Urinary bladder (tissue), 4 donors: ENCODE measurements around the gene CDC42BPB. TPM values are rescaled to one million over a fixed set of nuclear protein-coding genes. Genes with fewer than 3 reads are reported as not detected.

Source experiments
- DNase-seq: peaks from one replicate; pipeline ENCODE4 v3.0.0-alpha.2; 2015; ENCODE audit errors: extremely low spot score
- H3K27ac ChIP-seq: one replicate; pipeline ENCODE4 v1.5.1; 2013; ENCODE audit warnings: low read depth, mild to moderate bottlenecking, moderate library complexity
- H3K36me3 ChIP-seq: one replicate; pipeline ENCODE4 v1.6.1; 2013; ENCODE audit warnings: mild to moderate bottlenecking, moderate library complexity; ENCODE audit not compliant: insufficient read depth
- H3K4me1 ChIP-seq: one replicate; pipeline ENCODE4 v1.6.1; 2013; ENCODE audit warnings: mild to moderate bottlenecking, moderate library complexity; ENCODE audit not compliant: insufficient read depth
- H3K4me3 ChIP-seq: one replicate; pipeline ENCODE4 v1.5.1; 2013; ENCODE audit warnings: low read depth, low read length
- WGBS: extraction: QIAGEN DNeasy Blood & Tissue Kit; methylation state at CpG from one replicate; pipeline ENCODE4 v1.1.7; 2013; 5-methylcytosine and 5-hydroxymethylcytosine counted together
- polyA plus RNA-seq: library from polyadenylated mRNA; stranded (reverse); fragments of 200-250 nt; gene quantifications from one replicate; pipeline ENCODE4 v1.2.3, GENCODE V29; 2013
- total RNA-seq: library from RNA; depleted of rRNA; stranded (reverse); fragments of >200 nt; gene quantifications from one replicate; pipeline ENCODE4 v1.2.3, GENCODE V29; 2014
- donor health status: healthy with polysubstance abuse.
- donor health status: healthy.

CDC42BPB gene
- total and polyA plus RNA-seq, 2 donors = 68.9 to 74.4 TPM

GRCh38 chr14:103071544-103072251, 14.3 kb upstream of the CDC42BPB start:
- H3K4me3 ChIP-seq = no peak overlapping the region
- 80% methylated on average over 32 of the region's 32 CpGs for WGBS
- H3K36me3 ChIP-seq = no peaks in the 10 kb centered on the region
- DNase-seq = no peak
- H3K27ac ChIP-seq = no peak overlapping the region
- H3K4me1 ChIP-seq = peaks cover 3% of the 10 kb centered on the region

DNA sequence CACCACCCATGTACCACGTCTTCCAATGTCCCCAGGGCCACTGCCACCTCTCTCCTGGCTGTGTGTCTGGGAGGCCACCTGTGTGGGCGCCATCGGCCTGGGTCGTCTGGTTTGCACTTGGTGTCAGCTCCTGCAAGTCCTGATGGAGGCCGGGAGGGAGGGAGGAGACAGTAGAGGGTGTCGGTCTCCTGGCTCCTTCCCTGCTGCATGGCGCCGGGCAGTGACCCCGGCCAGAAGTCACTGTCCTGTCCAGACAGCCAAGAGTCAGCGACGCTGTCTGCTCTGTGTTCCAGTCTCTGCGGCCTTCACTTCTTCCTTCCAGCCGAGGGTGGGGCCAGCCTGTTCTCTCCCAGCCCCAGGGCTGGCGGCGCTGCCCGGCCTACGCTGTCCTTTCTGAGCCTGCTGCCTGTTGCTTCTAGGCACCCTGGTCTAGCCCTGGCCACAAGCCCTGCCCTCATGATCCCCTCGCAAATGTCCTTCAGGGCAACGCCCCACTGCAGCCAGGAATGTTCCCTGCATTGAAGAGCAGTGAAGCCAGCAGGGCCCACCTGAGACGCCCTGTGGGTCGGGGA, 13.7 kb upstream of the CDC42BPB start:
- no peak overlapping the region for H3K4me3 ChIP-seq
- DNase-seq = no peak
- H3K4me1 ChIP-seq = peaks cover 3% of the 10 kb centered on the region
- H3K27ac ChIP-seq = no peak overlapping the region
- no peaks in the 10 kb centered on the region for H3K36me3 ChIP-seq
- WGBS = 81% methylated on average over 21 of the region's 21 CpGs

DNA sequence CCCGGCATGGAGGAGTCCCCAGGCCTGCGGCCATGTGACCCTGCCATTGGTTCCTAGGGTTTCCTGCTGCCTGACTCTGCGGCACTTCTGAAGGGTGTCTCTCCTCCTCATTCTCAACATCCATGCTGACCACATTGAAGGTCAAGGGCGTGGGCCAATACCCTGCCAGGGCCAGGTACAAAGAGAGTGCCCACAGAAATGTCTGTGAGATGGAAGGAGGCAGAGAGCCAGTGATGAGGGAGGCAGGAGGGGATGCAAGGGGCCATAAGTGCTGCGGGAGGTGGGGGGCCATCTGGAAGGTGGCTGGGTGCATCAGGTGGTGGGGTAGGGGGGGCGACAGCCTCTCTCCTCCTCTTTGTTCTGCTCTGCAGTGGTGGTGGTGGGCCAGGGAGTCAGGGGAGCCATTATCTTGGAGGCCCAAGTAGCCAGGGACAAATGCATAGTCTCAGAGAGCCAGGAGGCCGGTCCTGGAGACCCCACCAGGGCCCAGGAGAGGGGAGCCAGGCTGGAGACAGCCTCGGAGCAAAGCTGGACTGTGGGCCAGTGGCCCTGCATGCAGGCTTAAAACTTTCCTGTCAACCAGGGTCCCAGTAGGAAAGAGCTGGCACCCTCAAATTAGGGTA, 13.0 kb upstream of the CDC42BPB start:
- Histone ChIP-seq H3K36me3 (no peaks in the 10 kb centered on the region), H3K4me3 (no peak overlapping the region), H3K27ac (no peak overlapping the region), H3K4me1 (peaks cover 3% of the 10 kb centered on the region)
- DNase-seq = no peak
- 91% methylated on average over 8 of the region's 8 CpGs for WGBS

DNA sequence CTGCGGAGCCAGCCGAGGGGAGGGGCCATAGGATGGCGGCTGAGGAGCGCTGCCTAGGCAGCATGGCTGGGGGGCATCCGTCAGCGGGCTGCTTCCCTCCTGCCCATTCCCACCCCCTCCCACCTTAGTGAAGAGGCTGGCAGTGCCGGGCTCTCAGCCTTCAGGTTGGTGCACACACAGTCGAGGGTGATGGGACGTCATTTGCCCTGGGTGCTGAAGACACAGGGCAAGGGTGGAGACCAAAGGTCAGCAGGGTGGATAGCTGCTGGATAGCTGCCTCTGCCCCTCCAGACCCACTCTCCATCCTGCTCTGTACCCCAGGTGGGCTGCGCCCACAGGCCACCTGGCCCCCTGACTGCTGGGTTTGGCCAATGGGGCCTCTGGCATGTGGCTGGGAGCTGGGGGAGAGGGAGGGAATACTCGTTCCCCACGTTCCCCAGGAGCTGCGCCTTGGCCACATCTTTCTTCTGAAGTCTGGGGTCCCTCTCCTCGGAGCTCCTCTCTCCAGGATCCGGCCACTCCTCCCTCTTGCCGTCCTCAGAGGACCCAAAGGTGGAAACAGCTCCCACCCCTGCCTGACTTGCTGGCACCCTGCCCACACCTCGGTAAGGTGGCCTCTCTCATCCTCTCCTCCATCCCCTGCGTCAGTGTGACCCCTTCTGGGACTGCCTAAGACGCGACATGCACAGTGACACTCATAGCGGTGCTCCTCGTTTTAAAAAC, 11.2 kb upstream of the CDC42BPB start:
- no peaks in the 10 kb centered on the region for H3K36me3 ChIP-seq
- no peak overlapping the region for H3K4me3 ChIP-seq
- WGBS = 70% methylated on average over 22 of the region's 22 CpGs
- no peak for DNase-seq
- H3K4me1 ChIP-seq = peaks cover 3% of the 10 kb centered on the region
- no peak overlapping the region for H3K27ac ChIP-seq

DNA sequence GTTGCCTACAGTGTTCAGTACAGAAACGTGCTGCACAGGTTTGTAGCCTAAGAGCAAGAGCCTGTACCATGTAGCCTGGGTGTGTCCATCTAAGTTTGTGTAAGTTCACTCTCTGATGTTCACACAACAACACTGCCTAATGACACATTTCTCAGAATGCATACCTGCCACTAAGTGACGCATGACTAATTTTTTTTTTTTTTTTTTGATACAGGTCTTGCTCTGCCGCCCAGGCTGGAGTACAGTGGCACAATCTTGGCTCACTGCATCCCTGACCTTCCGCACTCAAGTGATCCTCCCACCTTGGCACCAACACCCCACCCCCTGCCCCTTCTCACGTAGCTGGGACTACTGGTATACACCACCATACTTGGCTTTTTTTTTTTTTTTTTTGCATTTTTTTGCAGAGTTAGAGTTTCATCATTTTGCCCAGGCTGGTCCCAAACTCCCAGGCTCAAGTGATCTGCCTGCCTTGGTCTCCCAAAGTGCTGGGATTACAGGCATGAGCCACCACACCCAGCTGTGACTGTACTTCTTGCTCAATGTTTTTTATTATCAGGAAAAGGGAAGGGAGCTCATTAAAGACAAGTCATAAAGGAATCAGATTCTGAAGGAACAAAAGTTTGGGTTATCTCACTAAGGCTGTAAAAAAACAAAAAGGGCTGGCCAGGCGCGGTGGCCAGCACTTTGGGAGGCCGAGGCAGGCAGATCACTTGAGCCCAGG, 10.0 kb upstream of the CDC42BPB start:
- H3K27ac ChIP-seq = no peak overlapping the region
- peaks cover 3% of the 10 kb centered on the region for H3K4me1 ChIP-seq
- no peak for DNase-seq
- H3K36me3 ChIP-seq = no peaks in the 10 kb centered on the region
- H3K4me3 ChIP-seq = no peak overlapping the region
- WGBS = 48% methylated on average over 8 of the region's 8 CpGs

DNA sequence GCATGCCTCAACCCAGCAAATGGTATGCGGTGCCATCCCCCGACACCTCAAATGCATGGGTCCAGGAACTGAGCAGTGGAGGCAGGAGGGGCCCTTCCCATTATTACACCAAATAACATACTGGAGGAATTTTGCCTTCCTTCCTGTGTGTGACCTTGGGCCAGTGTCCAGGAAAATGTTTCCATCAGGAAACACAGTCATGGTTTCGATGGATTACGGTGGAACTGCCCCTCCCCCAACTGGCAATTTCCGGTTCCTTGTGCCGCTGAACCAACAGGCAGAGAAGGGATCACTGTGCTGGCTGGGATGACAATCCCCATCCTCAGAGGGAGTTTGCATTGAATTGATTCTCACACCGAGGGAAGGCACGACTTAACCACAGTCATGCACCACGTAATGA, 9.1 kb upstream of the CDC42BPB start:
- Histone ChIP-seq H3K36me3 (no peaks in the 10 kb centered on the region), H3K27ac (no peak overlapping the region)

GRCh38 chr14:103065861-103066260, 8.5 kb upstream of the CDC42BPB start:
- 78% methylated on average over 7 of the region's 7 CpGs for WGBS
- Histone ChIP-seq H3K4me3 (no peak overlapping the region), H3K36me3 (no peaks in the 10 kb centered on the region), H3K4me1 (peaks cover 3% of the 10 kb centered on the region), H3K27ac (no peak overlapping the region)
- no peak for DNase-seq

More for the DNA sequence above, 9.1 kb upstream of the CDC42BPB start:
- Histone ChIP-seq H3K4me3 (no peak overlapping the region), H3K4me1 (peaks cover 3% of the 10 kb centered on the region)
- 79% methylated on average over 9 of the region's 9 CpGs for WGBS
- DNase-seq = no peak

DNA sequence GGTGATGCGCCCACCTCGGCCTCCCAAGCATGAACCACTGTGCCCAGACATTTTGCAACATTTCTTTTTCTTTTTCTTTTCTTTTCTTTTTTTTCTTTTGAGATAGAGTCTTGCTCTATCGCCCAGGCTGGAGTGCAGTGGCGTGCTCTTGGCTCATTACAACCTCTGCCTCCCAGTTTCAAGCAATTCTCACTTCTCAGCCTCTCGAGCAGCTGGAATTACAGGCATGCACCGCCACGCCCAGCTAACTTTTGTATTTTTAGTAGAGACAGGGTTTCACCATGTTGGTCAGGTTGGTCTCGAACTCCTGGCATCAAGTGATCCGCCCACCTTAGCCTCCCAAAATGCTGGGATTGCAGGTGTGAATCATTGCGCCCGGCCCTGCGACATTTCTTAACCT, 7.6 kb upstream of the CDC42BPB start:
- DNase-seq = no peak
- H3K27ac ChIP-seq = no peak overlapping the region
- H3K4me3 ChIP-seq = no peak overlapping the region
- peaks cover 3% of the 10 kb centered on the region for H3K4me1 ChIP-seq
- no peaks in the 10 kb centered on the region for H3K36me3 ChIP-seq
- 93% methylated on average over 12 of the region's 12 CpGs for WGBS

DNA sequence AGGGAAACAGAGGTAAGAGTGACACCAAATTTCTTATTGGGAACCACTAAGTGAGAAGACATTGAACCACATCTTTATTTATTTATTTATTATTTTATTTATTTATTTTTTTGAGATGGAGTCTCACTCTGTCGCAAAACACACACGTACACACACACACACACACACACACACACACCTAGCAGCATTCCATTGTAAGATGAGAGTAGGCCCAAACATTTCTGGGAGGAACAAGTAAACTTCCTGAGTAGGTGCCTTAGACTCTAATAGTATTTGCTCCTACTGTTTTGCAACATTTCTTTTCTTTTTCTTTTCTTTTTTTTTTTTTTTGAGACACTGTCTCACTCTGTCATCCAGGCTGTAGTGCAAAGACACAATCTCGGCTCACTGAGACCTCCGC, 7.1 kb upstream of the CDC42BPB start:
- H3K36me3 ChIP-seq = no peaks in the 10 kb centered on the region
- no peak overlapping the region for H3K27ac ChIP-seq
- peaks cover 3% of the 10 kb centered on the region for H3K4me1 ChIP-seq
- WGBS = 92% methylated on average over 4 of the region's 4 CpGs
- DNase-seq = no peak
- no peak overlapping the region for H3K4me3 ChIP-seq

GRCh38 chr14:103061482-103061976, 4.2 kb upstream of the CDC42BPB start:
- WGBS = 80% methylated on average over 6 of the region's 6 CpGs

GRCh38 chr14:103059556-103059955, 2.2 kb upstream of the CDC42BPB start:
- WGBS = 79% methylated on average over 5 of the region's 5 CpGs
- no peak for DNase-seq
- no peak overlapping the region for H3K4me3 ChIP-seq
- no peaks in the 10 kb centered on the region for H3K36me3 ChIP-seq
- H3K4me1 ChIP-seq = peaks cover 1% of the 10 kb centered on the region
- H3K27ac ChIP-seq = no peak overlapping the region

More at GRCh38 chr14:103061482-103061976, 4.2 kb upstream of the CDC42BPB start:
- DNase-seq = no peak
- no peaks in the 10 kb centered on the region for H3K36me3 ChIP-seq
- H3K4me1 ChIP-seq = peaks cover 1% of the 10 kb centered on the region
- no peak overlapping the region for H3K4me3 ChIP-seq
- no peak overlapping the region for H3K27ac ChIP-seq

DNA sequence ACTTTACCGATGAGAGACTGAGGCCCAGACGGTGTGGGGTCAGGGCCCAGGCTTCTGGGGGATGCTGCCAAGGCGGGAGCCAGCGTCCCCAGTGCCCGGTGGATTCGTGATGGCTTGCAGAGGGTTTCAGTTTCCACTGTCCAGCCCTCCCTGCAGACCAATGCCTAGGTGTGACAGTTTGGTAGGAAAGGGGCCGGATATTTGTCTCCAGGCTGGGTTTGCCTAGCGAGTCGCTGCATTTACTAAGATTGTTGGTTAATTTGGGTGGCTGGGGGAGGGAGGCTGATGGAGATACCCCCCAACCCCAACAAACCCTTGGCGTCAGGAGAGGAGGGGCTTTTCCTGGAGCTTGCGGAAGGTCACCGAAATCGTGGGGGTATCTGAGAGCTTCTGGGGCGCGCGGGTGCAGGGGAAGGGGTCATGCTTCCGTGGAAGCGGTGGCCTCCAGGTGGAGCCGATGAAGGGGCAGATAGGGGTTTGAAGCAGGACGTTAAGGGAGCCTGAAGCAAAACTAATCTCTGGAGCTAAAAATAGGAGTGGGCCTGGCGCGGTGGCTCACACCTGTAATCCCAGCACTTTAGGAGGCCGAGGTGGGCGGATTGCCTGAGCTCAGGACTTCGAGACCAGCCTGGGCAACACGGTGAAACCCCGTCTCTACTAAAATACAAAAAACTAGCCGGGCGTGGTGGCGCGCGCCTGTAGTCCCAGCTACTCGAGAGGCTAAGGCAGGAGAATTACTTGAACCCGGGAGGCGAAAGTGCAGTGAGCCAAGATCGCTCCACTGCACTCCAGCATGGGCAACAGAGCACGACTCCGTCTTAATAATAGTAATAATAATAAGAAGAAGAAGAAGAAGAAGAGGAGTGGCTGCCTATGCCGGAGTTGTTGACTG, 1.1 kb upstream of the CDC42BPB start:
- 43% methylated on average over 39 of the region's 39 CpGs for WGBS
- DNase-seq = no peak
- H3K27ac ChIP-seq = no peak overlapping the region
- peaks cover 1% of the 10 kb centered on the region for H3K4me1 ChIP-seq
- no peaks in the 10 kb centered on the region for H3K36me3 ChIP-seq
- peak overlapping the region; percentile 98 for H3K4me3 ChIP-seq
